HG02798 (cell line): ENCODE data around the gene TIPIN.
A peak's percentile ranks its signal among the peaks of the same experiment; 100 is the strongest.
"Not testable (repeated sequence)": the region's sequence is repeated elsewhere in the genome, so short reads cannot be mapped to it uniquely, and the experiment has no call there.

ENCODE experiments used
- ATAC-seq: cut with Tn5 transposase; IDR thresholded peaks from one replicate; pipeline ENCODE4 v1.9.1; 2021; ENCODE audit warnings: mild to moderate bottlenecking; ENCODE audit not compliant: unreplicated experiment, poor library complexity

TIPIN gene

GRCh38 chr15:66386204-66387123 is 30.0 kb upstream of the TIPIN start, which contains the start of gene MAP2K1:
MAP2K1 (plus strand) TSS chr15:66386912; CDS start chr15:66387348, 436 bp downstream.
- ATAC-seq = peak; percentile 93

- not testable (repeated sequence) for ATAC-seq
Measured at GRCh38 chr15:66381376-66381775, 24.9 kb upstream of the TIPIN start.

- ATAC-seq = no peak
Measured at GRCh38 chr15:66378814-66379430, 22.4 kb upstream of the TIPIN start.

GRCh38 chr15:66374179-66374578 is 17.7 kb upstream of the TIPIN start:
- no peak for ATAC-seq

- no peak for ATAC-seq
Measured at GRCh38 chr15:66369773-66370651, 13.5 kb upstream of the TIPIN start.

GRCh38 chr15:66364944-66365528 is 8.6 kb upstream of the TIPIN start:
- no peak for ATAC-seq

- no peak for ATAC-seq
Measured at GRCh38 chr15:66362776-66363175, 6.3 kb upstream of the TIPIN start.

DNA sequence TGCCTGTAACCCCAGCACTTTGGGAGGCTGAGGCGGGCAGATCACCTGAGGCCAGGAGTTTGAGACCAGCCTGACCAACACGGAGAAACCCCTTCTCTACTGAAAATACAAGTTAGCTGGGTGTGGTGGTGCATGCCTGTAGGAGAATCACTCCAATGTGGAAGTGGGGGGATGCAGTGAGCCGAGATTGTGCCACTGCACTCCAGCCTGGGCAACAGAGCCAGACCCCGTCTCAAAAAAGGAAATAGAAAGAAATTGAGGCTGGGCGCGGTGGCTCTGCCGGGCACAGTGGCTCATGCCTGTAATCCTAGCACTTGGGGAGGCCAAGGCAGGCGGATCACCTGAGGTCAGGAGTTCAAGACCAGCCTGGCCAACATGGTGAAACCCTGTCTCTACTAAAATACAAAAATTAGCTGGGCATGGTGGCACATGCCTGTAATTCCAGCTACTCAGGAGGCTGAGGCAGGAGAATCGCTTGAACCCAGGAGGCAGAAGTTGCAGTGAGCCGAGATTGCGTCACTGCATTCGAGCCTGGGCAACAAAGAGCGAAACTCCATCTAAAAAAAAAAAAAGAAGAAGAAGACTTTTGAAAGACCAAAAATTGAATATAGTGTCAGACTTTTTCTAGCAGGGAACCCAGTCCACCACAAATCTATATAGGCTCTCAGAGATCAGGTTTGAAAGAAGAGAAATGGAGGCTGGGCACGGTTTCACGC is 5.4 kb upstream of the TIPIN start:
- not testable (repeated sequence) for ATAC-seq

- ATAC-seq = no peak
Measured at GRCh38 chr15:66359740-66360139, 3.3 kb upstream of the TIPIN start.

GRCh38 chr15:66356077-66356358 is 467 bp downstream of the TIPIN start:
- ATAC-seq = no peak

- not testable (repeated sequence) for ATAC-seq
Measured at GRCh38 chr15:66348530-66348929, 8.0 kb downstream of the TIPIN start.

GRCh38 chr15:66328771-66329170 is 27.7 kb downstream of the TIPIN start:
- no peak for ATAC-seq

- ATAC-seq = no peak
Measured at GRCh38 chr15:66327736-66328135, 28.7 kb downstream of the TIPIN start.

DNA sequence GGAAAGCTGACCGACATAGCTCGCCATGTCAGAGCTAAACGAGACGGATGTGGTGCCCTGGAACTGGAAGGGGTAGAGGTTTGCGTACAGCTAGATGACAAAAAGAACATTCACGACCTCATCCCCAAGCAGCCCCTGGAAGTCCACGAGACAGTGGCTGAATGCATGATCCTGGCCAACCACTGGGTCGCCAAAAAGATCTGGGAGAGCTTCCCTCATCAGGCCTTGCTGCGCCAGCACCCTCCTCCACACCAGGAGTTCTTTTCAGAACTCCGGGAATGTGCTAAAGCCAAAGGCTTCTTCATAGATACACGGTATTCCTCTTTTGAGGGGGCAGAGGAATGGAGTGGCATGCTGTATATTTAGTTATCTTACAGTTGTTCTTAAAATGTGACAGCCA is 30.4 kb downstream of the TIPIN start:
- ATAC-seq = no peak

GRCh38 chr15:66323312-66323928 is 33.1 kb downstream of the TIPIN start:
- ATAC-seq = no peak

- no peak for ATAC-seq
Measured at GRCh38 chr15:66312144-66312543, 44.3 kb downstream of the TIPIN start.

DNA sequence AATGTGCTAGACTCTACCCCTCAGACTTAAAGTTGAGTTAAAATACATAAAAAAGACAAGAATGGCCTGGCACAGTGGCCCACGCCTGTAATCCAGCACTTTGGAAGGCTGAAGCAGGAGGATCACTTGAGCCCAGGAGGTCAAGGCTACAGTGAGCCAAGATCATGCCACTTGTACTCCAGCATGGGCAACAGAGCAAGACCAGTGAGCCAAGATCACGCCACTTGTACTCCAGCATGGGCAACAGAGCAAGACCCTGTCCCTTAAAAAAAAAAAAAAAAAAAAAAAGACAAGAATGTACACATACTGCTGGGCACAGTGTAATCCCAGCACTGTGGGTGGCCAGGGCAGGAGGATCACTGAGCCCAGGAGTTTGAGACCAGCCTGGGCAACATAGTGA is 45.7 kb downstream of the TIPIN start:
- no peak for ATAC-seq

- no peak for ATAC-seq
Measured at GRCh38 chr15:66309828-66310227, 46.7 kb downstream of the TIPIN start.

DNA sequence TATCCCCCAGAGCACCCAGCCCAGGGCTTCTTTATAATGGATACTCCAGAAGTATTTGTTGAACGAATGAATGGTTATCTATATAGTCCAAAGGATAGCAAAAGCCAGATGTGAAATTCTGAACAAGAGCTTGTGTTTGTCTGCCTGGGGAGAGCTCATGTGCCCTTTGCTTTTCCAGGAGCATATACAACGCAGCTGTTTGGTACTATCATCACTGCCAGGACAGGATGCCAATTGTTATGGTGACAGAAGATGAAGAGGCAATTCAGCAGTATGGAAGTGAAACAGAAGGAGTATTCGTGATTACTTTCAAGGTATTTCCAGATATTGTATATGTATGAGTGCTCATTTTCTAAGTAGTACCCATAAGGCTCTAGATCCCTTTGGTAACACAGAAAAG is 48.0 kb downstream of the TIPIN start:
- ATAC-seq = no peak
